ENCODE results near the gene NLRX1.

- TF ChIP-seq CTCF (IDR thresholded peaks at IDR 0.05; ENCODE audit: insufficient read depth, low read length, poor library complexity, severe bottlenecking), result no peak
- TF ChIP-seq EZH2phosphoT487 (conservative IDR thresholded peaks at IDR 0.05; ENCODE audit: low read length), result no peak
These were observed 11.5 kb downstream of the NLRX1 start for GRCh38 chr11:119179983-119180382.

Data from SU-DHL-6 (cell line).